Frontal cortex (tissue), 4 donors: Measurements from ENCODE around the gene GAS2L1. TPM values are rescaled to one million over a fixed set of nuclear protein-coding genes. Genes with fewer than 3 reads are reported as not detected.
A peak's percentile ranks its signal among the peaks of the same experiment; 100 is the strongest.

Experiments
- DNase-seq, 2 donors: peaks; one replicate each; pipeline ENCODE4 v3.0.0; 2012; ENCODE audit warnings: low spot score in 2 of 2
- FAIRE-seq: peaks from 2 replicates; lab custom pipeline; 2012; peaks lifted over from hg19 to GRCh38; lab: Jason Lieb, UNC
- total RNA-seq: library from RNA; depleted of rRNA; stranded (reverse); fragments of >200 nt; gene quantifications from one replicate; pipeline ENCODE4 v1.2.3, GENCODE V29; 2014
- donor health status: control.
- donor health status: control.
- donor health status: control.

The GAS2L1 gene
- total RNA-seq: 2.9 TPM

DNA sequence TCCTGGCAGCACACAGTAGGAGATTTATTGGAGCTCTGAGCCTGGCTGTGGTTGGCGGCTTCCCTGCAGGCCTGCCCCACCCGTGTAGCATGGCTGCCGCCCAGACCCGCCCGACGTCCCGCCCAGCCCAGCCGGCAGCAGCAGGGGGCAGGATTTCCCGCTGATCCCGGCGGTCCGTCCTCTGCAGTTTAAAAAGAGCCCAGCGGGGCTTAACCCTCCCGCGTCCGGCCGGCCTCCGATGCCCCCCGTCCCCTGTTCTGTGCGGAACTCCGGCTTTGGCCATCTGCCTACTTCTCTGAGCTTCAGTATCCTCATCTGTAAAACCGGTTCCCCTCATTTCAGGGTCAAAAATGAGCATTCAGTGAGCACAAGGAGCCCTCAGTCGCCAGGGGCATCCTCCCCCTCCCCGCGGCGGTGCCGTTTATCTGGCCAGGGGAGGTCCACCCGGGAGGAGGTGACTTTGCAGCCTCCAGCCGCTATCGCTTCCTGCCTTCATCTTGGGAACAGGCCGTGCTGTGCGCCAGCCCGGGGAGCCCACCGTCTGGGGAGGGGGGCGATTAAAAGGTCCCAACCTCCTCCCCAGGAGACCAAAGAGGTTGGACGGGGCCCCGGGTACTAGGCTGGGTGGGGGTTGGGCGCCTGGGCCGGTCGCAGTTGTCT is at the start of gene GAS2L1:
GAS2L1 (plus strand) TSS at position 476 of the 660 bp plus-strand sequence. CDS start 1,456 bp downstream, outside the sequence.
- FAIRE-seq: no peak

DNA sequence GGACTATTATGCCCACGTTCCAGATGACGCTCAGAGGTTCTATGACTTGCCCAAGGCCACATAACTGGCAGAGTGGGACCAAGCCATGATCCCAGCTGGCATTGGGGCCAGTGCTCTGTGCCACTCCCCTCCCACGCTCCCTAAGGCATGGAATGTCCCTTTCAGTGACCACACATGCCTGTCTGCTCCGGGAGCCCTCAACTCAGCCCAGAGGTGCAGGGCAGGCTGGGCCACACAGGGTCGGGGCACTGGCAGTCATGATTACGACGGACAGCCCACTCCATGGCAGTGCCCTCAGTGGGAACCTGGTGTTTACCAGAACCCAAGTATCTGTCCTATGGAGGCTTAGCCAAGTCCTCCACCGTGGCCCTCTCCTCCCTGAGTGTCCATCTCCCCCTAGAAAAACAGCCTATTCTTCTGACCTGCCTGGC is 48.7 kb upstream of the GAS2L1 start:
- DNase-seq (no peak), FAIRE-seq (no peak)

More for the DNA sequence above, at the start of gene GAS2L1:
- DNase-seq: peak; percentile 85 to 90

DNA sequence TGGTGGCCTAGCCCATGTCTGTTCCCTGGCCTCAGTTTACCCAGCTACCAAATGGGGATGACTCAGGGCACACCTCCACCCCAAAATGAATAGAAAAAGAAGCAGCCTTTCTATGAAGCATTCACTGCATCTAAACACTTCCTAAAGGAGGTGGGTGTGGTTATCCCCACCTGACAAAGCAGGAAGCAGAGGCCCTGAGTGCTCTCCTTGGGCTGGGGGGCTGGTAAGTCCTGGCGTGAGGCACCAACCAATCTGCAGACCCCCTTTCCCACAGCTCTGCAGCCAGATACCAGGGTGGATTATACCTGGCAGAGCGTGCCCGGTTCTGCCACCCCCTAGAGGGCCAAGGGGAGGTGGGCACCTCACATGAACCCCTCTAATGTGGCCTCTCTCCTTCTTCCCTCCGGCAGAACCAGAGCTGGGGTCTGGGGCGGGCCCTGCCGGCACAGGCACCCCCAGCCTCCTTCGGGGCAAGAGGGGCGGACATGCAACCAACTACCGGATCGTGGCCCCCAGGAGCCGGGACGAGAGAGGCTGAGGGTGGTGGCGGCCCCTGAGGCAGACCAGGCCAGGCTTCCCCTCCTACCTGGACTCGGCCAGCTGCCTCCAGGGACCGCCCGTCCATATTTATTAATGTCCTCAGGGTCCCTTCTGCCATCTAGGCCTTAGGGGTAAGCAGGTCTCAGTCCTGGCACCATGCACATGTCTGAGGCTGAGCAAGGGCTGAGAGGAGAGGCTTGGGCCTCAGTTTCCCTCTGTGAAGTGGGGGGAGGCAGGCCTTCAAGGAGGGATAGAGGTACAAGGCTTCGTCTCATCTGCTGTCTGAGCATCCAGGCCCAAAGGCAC is 47.8 kb upstream of the GAS2L1 start:
- FAIRE-seq: no peak

DNA sequence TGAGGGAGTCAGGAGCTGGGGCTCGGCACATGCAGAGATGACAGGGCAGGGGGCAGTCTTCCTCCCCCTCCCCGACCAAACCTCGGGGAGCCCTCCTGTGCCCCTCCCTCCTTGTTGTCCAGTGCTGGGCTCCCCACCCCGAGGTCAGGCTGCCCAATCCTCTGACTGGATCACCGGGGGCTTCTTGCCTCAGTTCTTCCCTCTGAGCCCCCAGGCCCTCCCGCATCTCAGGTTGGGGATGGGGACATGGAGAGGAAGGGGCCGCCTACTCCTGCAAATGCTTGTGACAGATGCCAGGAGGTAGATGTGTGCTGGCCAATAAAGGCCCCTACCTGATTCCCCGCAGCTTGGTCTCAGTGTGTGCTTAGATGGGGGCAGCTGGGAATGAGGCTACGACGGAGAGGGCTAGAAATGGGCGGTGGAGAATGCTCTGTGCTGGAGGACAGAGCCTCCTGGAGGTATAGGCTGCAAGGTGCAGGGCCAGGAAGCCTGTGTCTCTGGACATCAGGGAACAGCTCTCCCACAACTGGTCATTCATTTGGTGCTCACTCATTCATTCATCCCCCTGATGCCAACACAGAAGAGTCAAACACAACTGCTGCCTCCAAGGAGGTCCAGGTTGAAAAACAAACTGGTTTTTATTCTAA is 47.1 kb upstream of the GAS2L1 start:
- FAIRE-seq (no peak), DNase-seq (no peak)

More for the DNA sequence above, 47.8 kb upstream of the GAS2L1 start:
- DNase-seq: no peak

DNA sequence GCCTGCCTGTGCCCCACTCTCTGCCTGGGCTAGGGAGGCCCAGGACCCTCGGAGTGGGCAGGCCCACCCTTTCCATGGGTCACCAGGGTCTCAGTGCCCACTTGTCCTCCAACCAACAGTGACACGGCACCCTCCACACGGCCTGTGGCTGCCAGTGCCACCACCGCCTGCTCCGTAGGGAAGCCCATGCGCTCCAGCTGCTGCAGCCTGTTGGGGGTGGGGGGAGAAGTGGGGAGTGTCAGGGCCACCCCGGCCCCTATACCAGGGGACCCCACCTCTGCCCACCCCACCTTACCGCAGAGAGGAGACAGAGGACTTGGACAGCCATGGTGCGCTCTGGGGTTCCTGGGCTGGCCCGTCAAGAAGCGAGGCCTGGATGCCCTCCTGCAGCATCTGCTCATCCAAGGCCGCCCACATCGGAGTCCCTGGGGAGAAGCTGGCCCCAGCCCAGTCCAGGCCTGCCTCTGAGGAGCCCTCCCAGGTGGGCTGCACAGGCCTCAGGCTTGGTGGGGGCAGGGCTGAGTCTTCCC is 46.4 kb upstream of the GAS2L1 start:
- no peak for FAIRE-seq
- DNase-seq: no peak

DNA sequence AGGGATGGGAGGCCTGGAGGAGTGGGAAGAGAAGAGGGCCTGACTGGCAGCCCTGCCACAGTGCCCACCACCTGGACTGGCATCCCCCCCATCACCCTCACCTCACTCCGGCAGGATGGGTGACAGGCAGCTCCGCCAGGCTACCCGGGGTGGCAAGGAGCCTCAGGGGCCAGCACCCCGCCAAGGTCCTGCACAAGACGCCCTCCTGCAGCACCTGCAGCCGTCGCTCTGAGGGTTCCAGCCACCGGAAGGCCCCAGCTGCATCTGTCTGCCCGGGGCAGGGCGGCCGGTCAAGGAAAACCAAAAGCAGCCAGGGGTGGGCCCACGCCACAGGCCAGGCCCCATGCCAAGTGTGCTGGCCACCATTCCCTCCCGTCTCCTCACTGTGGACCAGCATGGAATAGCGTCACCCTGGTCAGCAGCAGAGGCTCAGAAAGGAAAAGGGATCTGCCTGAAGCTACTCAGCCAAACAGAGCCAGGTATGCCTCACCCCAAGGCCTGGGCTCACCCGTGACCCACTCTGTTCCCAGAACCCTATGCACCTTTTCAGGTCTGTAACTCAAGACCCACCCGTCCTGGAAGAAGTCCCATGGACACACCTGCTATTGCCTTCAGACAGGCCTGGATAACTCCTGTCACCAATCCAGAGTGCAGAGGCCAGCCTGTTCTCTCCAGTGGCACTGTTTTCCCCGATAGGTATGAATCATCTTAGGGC is 45.7 kb upstream of the GAS2L1 start:
- FAIRE-seq (no peak), DNase-seq (no peak)

DNA sequence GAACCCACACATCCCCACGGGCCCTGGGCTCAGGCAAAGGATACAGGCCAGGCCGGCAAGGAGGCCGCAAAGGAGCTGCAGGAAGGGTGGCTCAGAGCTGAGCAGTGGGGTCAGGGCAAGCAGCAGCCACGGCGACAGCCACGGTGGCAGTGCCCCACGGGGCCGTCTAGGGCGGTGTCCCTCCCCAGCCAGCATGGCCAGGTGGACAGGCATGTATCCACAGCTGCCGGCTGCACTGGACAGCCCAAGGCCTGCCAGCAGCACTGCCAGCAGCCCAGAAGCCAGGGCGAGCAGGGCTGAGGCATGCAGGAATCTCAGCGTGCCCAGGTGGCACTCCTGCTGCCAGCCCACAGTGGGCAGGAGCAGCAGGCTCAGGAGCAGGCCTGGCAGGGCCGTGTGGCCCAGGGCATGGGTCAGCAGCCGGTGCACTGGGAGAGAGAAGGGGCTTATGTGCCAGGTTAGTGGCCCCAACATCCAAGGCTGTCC is 42.6 kb upstream of the GAS2L1 start:
- FAIRE-seq: no peak
- DNase-seq: no peak

DNA sequence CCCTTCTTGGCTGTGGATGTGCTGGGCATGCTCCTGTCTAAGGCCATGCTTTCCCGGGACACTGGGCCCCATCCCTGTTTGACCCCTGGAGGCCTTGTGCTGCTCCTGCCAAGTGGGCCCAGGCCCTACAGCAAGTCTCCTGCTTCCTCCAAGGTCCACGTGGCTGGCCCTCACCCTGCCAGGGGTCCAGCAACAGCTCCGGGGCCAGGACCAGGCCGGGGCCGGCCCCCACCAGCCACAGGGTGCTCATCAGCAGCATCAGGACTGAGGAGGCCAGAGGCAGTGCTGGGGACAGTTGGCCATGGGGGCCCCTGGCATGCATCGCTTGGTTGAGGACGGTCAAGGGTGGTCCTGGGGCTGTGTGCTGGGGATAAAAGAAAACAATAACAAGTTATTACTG is 41.1 kb upstream of the GAS2L1 start:
- no peak for FAIRE-seq
- no peak for DNase-seq

DNA sequence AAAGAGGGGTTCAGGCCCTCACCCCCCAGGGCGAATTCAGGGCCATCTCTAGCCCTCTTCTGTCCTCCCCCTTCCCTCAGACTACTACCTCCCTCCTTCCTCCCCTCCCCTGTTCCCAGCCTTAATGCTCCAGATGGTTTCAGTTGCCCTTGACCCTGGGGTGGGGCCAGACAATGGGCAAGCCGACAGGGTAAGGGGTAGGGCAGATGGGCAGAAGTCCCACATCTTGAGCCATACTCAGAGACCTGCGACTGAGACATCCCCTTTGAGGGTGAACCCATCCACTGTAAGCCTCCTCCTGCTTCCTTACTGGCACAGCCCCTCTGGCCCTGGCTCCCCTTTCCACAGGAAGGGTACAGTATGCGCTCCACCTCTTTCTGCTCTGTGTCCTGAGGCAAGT is 40.5 kb upstream of the GAS2L1 start:
- DNase-seq (no peak), FAIRE-seq (no peak)

DNA sequence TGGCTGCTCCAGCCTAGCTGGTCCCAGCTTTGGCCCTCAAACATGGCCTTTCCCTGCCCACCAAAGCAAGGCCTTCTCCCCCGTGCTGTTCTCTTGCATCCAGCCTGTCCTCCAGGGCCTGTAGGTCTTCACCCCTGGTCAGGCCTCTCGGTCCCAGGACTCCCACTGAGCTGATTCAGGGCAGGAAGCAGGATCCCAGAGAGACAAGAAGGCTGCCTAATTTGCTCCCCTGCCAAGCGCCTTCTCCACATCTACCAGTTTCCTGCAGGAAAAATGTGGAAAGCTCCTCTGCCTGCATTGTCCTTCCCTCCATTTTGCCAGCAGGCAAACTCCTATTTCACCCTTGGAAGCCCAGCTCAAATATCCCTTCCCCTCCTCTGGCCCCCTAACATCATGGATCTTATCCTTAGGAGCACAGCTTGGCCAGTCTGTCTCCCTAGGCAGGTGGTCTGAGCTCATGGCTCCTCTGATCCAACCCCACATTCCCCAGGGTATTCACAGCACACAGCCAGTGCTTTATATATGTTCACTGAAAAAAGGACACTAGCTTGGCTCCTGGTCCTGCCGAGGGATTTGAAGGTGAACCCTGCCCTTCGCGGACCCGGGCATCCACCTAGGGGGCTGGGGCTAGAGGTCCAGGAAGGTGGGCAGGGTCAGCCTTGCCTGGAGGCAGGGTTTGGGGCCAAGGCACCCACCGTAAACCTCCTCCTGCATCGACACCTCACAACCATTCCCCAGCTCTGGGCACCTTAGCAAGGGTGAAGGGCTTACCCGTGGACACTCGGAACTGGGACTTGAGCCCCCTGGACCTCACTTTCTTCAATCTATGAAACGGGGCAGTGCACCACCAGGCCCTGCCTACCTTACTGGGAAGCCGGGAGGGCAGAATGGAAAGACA is 39.6 kb upstream of the GAS2L1 start:
- FAIRE-seq (no peak), DNase-seq (no peak)

DNA sequence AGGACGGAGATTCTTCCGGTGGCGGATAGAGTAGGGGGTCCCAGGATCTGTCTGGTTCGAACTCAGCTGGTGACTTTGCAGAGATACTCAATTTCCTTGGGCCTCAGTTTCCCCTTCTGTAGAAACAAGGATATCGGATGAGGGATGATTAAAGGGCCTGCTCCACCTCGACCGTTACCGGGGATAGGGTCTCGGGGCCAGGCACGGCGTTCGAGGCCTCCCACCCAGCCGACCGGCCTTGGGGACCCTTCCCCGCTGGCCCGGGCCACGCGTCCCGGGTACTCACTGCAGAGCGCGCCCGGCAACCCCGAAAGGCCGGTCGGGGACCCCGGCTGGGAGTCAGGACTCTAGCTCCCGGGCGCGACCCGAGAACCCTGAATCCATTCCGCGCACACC is 39.0 kb upstream of the GAS2L1 start:
- FAIRE-seq (no peak), DNase-seq (no peak)

DNA sequence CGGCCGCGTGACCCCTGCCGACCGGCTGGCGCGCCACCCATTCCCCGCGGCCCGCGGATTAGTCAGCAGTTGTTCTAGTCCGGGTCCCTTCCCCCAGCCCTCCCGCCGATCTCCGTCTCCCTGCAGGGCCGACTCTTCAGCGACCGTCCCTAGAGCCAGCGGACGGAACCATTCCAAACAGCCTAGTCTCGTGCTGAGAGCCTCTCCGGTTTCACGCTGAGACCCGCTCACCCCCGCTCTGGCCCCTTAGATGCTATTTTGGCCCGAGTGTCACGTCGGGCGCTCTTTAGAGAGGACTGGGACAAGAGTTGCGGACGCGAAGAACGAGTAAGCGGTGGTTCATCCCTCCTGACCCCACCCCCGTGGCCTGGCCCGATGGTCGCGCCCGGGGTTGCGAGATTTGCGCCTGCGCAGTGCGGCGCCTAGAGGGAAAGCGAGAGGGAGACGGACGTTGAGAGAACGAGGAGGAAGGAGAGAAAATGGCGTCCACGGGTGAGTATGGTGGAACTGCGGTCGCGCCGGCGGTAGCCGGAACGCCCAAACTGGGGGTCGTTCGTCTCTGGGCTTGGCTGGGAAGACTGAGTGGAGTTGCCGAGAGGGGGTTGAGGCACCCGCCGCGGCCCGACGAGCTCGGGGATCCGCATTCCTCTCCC is 38.5 kb upstream of the GAS2L1 start, which contains the start of the genes EWSR1 and RHBDD3:
EWSR1 (plus strand) TSS at position 411 of the 653 bp plus-strand sequence; CDS start at position 480, 69 bp downstream.
RHBDD3 (minus strand) TSS at position 124 of the 653 bp plus-strand sequence. CDS start 2,355 bp downstream, outside the sequence.
- FAIRE-seq: no peak
- peak; percentile 95 for DNase-seq

DNA sequence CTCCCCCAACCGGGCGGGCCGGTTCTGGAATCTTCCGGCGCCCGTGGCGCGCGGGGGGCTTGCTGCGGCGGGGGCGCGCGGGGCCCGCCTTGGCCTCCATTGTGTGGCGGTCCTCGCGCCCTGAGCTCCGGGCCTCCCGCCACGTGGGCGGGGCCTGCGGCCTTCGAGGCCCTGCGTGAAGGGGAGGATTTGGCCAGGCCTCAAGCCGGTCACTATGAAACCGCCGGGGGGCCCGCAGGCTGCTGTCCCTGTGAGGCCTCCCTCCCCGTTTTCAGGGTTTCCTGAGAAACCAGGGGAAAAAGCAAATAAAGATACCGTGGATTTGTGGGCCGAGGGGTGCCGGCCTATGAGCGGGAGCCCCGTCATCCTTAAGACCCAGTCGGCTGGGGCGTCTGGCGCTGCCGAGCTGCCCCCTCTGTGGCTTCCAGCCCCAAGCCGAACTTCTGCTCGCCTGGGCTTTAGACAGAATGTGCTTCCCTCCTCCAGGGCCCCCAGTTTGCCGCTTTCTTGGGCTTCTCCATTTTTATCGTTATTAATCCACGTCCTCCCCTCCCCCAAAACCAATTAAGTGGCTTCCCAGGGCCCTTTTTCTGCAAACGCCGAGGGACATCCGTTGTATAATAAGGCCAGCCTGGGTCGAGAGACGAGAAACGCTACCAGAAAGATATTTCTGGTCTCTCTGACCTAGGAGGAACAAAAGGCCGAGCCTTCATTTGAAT is 37.8 kb upstream of the GAS2L1 start:
- FAIRE-seq (no peak), DNase-seq (peak; percentile 65 to 69)

DNA sequence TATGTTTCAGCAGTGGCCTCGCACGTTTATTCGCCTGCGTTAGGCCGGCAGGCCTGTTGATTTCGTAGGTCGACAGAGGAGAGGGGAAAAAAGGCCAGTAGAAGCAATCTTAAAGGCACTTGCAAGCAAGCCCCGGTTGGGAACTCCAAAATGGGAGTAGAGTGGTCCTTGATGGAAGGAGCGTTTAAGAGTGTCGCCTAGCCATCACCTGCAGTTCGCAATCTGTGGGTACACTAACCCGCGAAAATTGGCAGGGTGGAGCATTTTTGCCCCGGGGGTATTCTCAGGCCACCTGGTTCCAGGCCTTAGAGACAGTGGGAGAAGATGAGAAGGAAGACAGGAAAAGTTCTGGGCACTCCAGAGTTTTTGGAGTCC is 37.2 kb upstream of the GAS2L1 start:
- DNase-seq (no peak), FAIRE-seq (no peak)

DNA sequence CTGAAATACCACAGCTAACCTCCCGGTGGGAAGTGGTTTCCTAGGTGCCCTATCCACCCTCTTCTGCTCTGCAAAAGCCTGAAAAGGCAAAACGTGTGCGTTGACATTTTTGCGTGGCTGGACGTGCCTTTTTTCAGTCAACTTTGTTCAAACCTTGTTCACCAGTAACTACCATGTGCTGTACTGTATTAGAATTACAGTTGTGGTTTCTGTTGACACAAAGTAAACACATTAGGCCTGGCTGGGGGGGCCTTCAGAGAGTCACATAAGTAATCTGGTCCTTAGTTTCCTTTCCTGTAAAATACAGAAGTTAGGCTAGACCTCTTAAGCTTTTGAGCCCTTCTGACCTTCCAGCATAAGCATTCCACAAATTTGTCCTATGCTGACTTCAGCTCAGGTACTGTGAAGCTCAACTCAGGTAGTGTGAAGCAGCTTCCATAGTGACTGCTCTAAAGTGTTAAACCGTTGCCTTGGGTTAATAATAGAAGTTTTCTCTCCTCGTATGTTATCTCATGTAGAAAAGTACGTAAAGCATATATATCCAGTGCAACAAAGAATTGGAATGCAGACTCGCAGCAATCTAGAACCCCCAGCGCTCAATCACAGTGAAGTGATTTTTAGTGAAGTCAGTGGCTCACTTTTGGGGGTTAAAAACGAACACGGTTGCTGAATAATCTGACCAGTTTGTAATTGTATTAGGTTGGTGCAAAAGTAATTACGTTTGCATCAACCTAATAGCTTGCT is 36.5 kb upstream of the GAS2L1 start:
- DNase-seq: no peak

DNA sequence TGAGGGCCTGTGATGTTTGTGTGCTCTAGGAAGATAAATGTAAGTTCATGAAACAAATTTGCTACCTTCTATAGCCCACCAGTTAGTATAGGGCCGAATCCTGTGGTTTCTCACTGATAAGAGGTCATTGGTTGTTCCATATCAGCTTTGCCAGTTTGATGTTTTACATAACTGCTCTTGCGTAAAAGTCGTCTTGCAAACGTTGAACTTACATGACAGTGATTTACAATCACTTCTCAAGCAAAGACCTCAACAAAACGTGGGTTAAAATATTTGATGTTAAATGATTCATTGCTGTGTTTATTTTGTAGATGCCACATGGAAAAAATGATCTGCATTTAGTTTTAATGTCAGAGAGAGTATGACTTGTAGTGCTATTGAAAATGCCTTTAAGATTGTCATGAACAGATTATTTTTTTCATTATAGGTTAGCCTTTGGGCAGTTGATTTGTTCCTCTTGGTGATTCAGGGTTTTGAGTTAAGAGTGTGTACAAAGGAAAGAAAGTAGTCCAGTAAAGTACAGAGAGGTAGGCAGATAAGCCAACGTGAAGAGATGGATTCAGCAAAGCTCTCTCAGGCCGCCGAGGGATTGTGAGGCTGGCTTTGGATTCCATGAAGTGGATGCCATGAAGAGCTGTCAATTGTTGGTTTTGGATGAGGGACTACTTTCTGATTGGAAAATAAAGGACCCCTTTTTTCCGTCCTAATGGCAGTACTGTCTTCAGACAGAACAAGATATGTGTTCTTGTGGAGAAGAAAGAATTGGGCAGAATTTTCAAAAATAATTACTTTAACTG is 35.8 kb upstream of the GAS2L1 start:
- FAIRE-seq: no peak
- no peak for DNase-seq

More for the DNA sequence above, 36.5 kb upstream of the GAS2L1 start:
- FAIRE-seq: no peak
